ENCODE data around the gene IDH3G. TPM values are rescaled to one million over a fixed set of nuclear protein-coding genes. Genes with fewer than 3 reads are reported as not detected.
"Not testable (repeated sequence)": the region's sequence is repeated elsewhere in the genome, so short reads cannot be mapped to it uniquely, and the experiment has no call there.

Gene IDH3G
- polyA plus RNA-seq, 1 donor: 58.7 TPM

DNA sequence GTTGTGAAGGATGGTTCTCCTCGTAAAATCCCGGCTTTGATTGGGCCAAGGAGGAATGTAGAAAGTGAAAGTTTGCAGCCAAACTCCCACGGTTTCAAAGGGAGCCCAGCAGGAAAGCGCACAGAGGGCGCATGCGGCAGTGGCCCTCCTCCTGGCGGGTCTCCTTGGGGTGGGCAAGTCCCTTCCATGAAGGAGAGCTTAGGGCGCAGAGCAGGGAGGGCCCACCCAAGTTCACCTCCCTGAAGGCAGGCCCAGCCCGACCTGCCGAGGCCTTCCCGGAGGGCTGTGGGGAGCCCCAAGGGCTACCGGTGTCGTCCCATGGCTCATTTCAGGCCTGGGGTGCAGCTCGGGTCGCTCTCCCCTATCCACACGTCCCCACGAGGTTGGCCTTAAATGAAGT, 34.1 kb upstream of the IDH3G start:
- H3K27me3 ChIP-seq (ENCODE audit: control insufficient read depth, insufficient read depth, low read length): peaks cover 46% of the 10 kb centered on the region
- DNase-seq: no peak
- H3K9me3 ChIP-seq (ENCODE audit: control insufficient read depth, low read depth, low read length): no peaks in the 10 kb centered on the region
- H3K27ac ChIP-seq (ENCODE audit: low read length): no peak overlapping the region
- WGBS (ENCODE audit: insufficient coverage, low lambda C conversion rate): no CpG with 5 or more reads among the region's 17 CpGs
- no peaks in the 10 kb centered on the region for H3K36me3 ChIP-seq (ENCODE audit: control insufficient read depth, insufficient read depth, low read length)
- H3K4me3 ChIP-seq (ENCODE audit: low read length): no peak overlapping the region
- H3K4me1 ChIP-seq (ENCODE audit: control insufficient read depth, insufficient read depth, low read length): no peaks in the 10 kb centered on the region

GRCh38 chrX:153827903-153828302, 33.7 kb upstream of the IDH3G start:
- Histone ChIP-seq H3K36me3 (ENCODE audit: control insufficient read depth, insufficient read depth, low read length) (no peaks in the 10 kb centered on the region), H3K27me3 (ENCODE audit: control insufficient read depth, insufficient read depth, low read length) (peaks cover 43% of the 10 kb centered on the region), H3K4me3 (ENCODE audit: low read length) (no peak overlapping the region), H3K9me3 (ENCODE audit: control insufficient read depth, low read depth, low read length) (no peaks in the 10 kb centered on the region), H3K4me1 (ENCODE audit: control insufficient read depth, insufficient read depth, low read length) (no peaks in the 10 kb centered on the region), H3K27ac (ENCODE audit: low read length) (no peak overlapping the region)
- no peak for DNase-seq
- WGBS (ENCODE audit: insufficient coverage, low lambda C conversion rate): no CpG with 5 or more reads among the region's 9 CpGs

DNA sequence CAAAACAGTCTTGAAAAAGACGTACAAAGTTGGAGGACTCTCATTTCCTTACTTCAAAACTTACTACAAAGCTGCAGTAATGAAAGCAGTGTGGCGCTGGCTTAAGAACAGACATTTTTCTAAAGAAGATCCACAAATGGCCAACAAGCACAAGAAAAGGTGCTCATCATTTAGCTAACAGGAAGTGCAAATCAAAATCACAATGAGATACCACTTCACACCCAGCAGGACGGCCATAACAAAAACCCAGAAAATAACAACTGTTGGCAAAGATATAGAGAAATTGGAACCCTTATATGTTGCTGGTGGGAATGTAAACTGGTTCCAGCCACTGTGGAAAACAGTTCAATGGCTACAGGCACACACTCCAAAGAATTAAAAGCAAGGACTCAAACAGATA, 32.8 kb upstream of the IDH3G start:
- H3K27ac ChIP-seq (ENCODE audit: low read length): no peak overlapping the region
- WGBS (ENCODE audit: insufficient coverage, low lambda C conversion rate): no CpG with 5 or more reads among the region's 3 CpGs
- no peaks in the 10 kb centered on the region for H3K9me3 ChIP-seq (ENCODE audit: control insufficient read depth, low read depth, low read length)
- H3K27me3 ChIP-seq (ENCODE audit: control insufficient read depth, insufficient read depth, low read length): peaks cover 35% of the 10 kb centered on the region
- no peaks in the 10 kb centered on the region for H3K36me3 ChIP-seq (ENCODE audit: control insufficient read depth, insufficient read depth, low read length)
- H3K4me1 ChIP-seq (ENCODE audit: control insufficient read depth, insufficient read depth, low read length): no peaks in the 10 kb centered on the region
- H3K4me3 ChIP-seq (ENCODE audit: low read length): no peak overlapping the region
- no peak for DNase-seq

GRCh38 chrX:153825042-153825441, 30.9 kb upstream of the IDH3G start:
- H3K4me1 ChIP-seq (ENCODE audit: control insufficient read depth, insufficient read depth, low read length): no peaks in the 10 kb centered on the region
- H3K36me3 ChIP-seq (ENCODE audit: control insufficient read depth, insufficient read depth, low read length): no peaks in the 10 kb centered on the region
- H3K27me3 ChIP-seq (ENCODE audit: control insufficient read depth, insufficient read depth, low read length): peaks cover 25% of the 10 kb centered on the region
- WGBS (ENCODE audit: insufficient coverage, low lambda C conversion rate): no CpG with 5 or more reads among the region's 8 CpGs
- H3K27ac ChIP-seq (ENCODE audit: low read length): no peak overlapping the region
- no peak for DNase-seq
- no peak overlapping the region for H3K4me3 ChIP-seq (ENCODE audit: low read length)
- no peaks in the 10 kb centered on the region for H3K9me3 ChIP-seq (ENCODE audit: control insufficient read depth, low read depth, low read length)

DNA sequence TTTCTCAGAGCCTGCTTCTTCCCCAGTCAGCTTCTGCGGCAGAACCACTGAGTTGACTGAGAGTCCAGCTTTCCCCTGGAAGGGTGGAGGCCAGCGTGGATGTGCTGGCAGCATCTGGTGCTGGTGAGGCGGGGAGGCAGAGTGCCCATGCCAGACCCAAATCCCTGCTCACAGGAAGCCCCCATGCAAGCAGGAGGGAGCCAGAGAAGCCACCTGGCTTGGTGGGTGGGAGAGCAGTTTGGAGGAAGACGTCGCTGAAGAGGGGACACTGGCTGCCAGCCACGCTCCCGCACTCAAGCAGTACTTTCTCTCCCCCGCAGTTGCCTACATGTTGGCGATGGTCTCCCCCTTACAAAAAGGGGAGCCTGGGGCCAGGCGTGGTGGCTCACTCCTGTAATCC, 30.2 kb upstream of the IDH3G start:
- Histone ChIP-seq H3K9me3 (ENCODE audit: control insufficient read depth, low read depth, low read length) (no peaks in the 10 kb centered on the region), H3K4me3 (ENCODE audit: low read length) (no peak overlapping the region), H3K4me1 (ENCODE audit: control insufficient read depth, insufficient read depth, low read length) (peaks cover 4% of the 10 kb centered on the region), H3K27me3 (ENCODE audit: control insufficient read depth, insufficient read depth, low read length) (peaks cover 24% of the 10 kb centered on the region), H3K36me3 (ENCODE audit: control insufficient read depth, insufficient read depth, low read length) (no peaks in the 10 kb centered on the region), H3K27ac (ENCODE audit: low read length) (no peak overlapping the region)
- no peak for DNase-seq
- no CpG with 5 or more reads among the region's 10 CpGs for WGBS (ENCODE audit: insufficient coverage, low lambda C conversion rate)

- Histone ChIP-seq H3K4me1 (ENCODE audit: control insufficient read depth, insufficient read depth, low read length) (peaks cover 4% of the 10 kb centered on the region), H3K27ac (ENCODE audit: low read length) (no peak overlapping the region), H3K27me3 (ENCODE audit: control insufficient read depth, insufficient read depth, low read length) (peaks cover 7% of the 10 kb centered on the region), H3K36me3 (ENCODE audit: control insufficient read depth, insufficient read depth, low read length) (no peaks in the 10 kb centered on the region), H3K4me3 (ENCODE audit: low read length) (no peak overlapping the region), H3K9me3 (ENCODE audit: control insufficient read depth, low read depth, low read length) (no peaks in the 10 kb centered on the region)
- no peak for DNase-seq
- WGBS (ENCODE audit: insufficient coverage, low lambda C conversion rate): no CpG with 5 or more reads among the region's 9 CpGs
These were observed 26.9 kb upstream of the IDH3G start for GRCh38 chrX:153821066-153821465.

DNA sequence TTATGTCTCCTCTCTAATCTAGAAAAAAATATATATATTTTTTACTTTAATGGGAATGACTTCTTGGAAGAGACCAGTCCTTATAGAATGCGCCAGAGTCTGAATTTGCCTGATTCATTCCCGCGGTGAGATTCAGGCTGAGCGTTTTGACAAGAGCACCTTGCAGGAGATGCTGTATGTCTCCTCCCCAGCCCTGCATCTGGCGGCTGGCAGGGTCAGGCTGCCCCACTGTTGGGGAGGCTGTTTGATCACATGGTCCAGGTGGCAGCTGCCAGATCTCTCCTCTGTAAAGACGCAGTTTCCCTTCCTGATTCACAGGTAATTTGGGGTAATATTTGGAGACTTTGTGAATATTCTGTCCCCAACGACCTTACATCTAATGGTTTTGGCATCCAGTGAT, 26.4 kb upstream of the IDH3G start:
- no peaks in the 10 kb centered on the region for H3K36me3 ChIP-seq (ENCODE audit: control insufficient read depth, insufficient read depth, low read length)
- no peak overlapping the region for H3K4me3 ChIP-seq (ENCODE audit: low read length)
- peaks cover 4% of the 10 kb centered on the region for H3K4me1 ChIP-seq (ENCODE audit: control insufficient read depth, insufficient read depth, low read length)
- no peak for DNase-seq
- H3K9me3 ChIP-seq (ENCODE audit: control insufficient read depth, low read depth, low read length): no peaks in the 10 kb centered on the region
- H3K27ac ChIP-seq (ENCODE audit: low read length): no peak overlapping the region
- no CpG with 5 or more reads among the region's 7 CpGs for WGBS (ENCODE audit: insufficient coverage, low lambda C conversion rate)
- H3K27me3 ChIP-seq (ENCODE audit: control insufficient read depth, insufficient read depth, low read length): peaks cover 7% of the 10 kb centered on the region

DNA sequence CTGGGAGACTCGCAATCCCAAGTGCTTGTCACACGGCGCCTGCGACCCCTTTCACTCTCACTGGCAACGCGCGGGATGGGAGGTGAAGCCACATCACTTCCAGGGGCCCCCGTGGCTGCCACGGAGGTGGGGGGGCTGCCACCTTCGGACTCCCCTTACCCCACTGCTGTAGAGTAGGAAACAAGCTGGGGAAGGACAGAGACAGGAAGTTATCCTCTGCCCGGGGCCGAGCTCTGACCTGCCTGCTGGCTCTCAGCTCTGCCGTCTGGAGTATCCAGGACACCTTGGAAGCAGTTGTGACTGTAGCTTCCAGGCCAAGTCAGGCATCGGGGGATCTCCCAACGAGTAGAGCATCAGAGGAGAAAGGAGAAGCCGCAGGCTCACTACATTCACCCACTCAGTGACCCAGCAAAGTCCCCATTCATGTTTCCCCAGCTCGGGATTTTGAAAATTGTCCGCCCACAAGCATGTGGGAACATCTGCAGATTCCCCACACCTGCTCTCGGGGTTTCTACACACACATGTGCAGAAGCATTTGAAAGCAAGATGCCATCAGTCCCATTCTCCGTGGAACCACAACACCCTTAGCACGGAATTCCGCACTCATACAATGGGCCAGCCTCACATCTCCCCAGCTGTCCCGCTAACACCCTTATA, 25.3 kb upstream of the IDH3G start:
- DNase-seq: peak in 1 of 2 donors; percentile 7
- Histone ChIP-seq H3K4me3 (ENCODE audit: low read length) (peak overlapping the region; percentile 26), H3K27ac (ENCODE audit: low read length) (no peak overlapping the region), H3K9me3 (ENCODE audit: control insufficient read depth, low read depth, low read length) (no peaks in the 10 kb centered on the region), H3K4me1 (ENCODE audit: control insufficient read depth, insufficient read depth, low read length) (peaks cover 4% of the 10 kb centered on the region), H3K27me3 (ENCODE audit: control insufficient read depth, insufficient read depth, low read length) (peaks cover 7% of the 10 kb centered on the region), H3K36me3 (ENCODE audit: control insufficient read depth, insufficient read depth, low read length) (no peaks in the 10 kb centered on the region)
- no CpG with 5 or more reads among the region's 23 CpGs for WGBS (ENCODE audit: insufficient coverage, low lambda C conversion rate)

DNA sequence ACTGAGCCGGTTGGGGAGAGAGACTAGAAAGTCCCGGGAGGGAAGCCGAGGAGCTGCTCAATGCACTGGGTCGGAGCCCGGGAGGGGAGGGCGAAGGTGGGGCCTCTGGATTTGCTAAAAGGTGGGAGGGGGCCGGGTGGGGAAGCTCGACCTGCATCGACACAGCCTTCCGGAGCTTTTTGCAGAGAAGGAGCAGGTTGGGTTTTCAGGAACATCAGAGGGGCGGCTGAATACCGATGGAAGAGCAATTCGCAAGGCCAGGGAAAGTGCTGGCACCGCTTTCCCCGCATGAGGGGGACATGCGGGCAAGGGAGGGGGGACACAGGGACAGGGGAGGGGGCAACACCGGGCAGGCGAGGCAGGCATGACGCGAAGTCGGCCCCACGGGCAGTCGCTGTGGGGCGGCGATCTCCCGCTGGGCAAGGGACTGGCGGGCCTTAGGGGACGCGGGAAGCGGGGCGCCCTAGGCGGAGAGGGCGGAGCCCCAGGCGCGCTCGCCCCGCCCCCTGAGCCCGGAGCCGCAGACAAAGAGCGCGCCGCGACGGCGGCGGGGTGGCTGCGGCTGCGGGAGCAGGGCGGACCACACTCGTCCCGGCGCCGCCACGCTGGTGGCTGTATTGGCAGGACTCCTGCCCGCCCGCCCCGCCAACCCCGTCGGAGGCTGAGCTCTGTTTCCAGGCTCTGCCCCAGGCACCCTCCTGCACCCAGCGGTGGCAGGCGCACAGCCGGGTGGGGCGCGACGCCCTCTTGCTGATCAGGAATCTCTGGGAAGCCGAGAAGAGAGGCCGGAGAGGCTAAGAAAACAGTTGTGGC, 24.6 kb upstream of the IDH3G start:
- H3K4me3 ChIP-seq (ENCODE audit: low read length): peak overlapping the region; percentile 26
- H3K36me3 ChIP-seq (ENCODE audit: control insufficient read depth, insufficient read depth, low read length): no peaks in the 10 kb centered on the region
- peaks cover 7% of the 10 kb centered on the region for H3K27me3 ChIP-seq (ENCODE audit: control insufficient read depth, insufficient read depth, low read length)
- no peaks in the 10 kb centered on the region for H3K9me3 ChIP-seq (ENCODE audit: control insufficient read depth, low read depth, low read length)
- no peak overlapping the region for H3K27ac ChIP-seq (ENCODE audit: low read length)
- H3K4me1 ChIP-seq (ENCODE audit: control insufficient read depth, insufficient read depth, low read length): peaks cover 4% of the 10 kb centered on the region
- peak in 1 of 2 donors; percentile 30 for DNase-seq
- WGBS (ENCODE audit: insufficient coverage, low lambda C conversion rate): no CpG with 5 or more reads among the region's 67 CpGs

GRCh38 chrX:153818064-153818463, 23.9 kb upstream of the IDH3G start:
- not testable (repeated sequence) for H3K4me1 ChIP-seq (ENCODE audit: control insufficient read depth, insufficient read depth, low read length); H3K4me3 ChIP-seq (ENCODE audit: low read length); H3K36me3 ChIP-seq (ENCODE audit: control insufficient read depth, insufficient read depth, low read length); H3K9me3 ChIP-seq (ENCODE audit: control insufficient read depth, low read depth, low read length); DNase-seq; H3K27me3 ChIP-seq (ENCODE audit: control insufficient read depth, insufficient read depth, low read length); H3K27ac ChIP-seq (ENCODE audit: low read length)
- no CpG with 5 or more reads among the region's 9 CpGs for WGBS (ENCODE audit: insufficient coverage, low lambda C conversion rate)
